Smooth muscle cell (in vitro differentiated cells): ENCODE results near the gene SEC24B. TPM values are rescaled to one million over a fixed set of nuclear protein-coding genes. Genes with fewer than 3 reads are reported as not detected.
"Not testable (repeated sequence)": the region's sequence is repeated elsewhere in the genome, so short reads cannot be mapped to it uniquely, and the experiment has no call there.

Experiments used
- DNase-seq: peaks from one replicate; lab custom pipeline; 2025; ENCODE audit not compliant: unreplicated experiment; lab: John Stamatoyannopoulos, UW
- H2AFZ ChIP-seq: fragments of 200-600 bp; sonication (generic); 2 replicates; pipeline ENCODE4 v1.6.0; 2016; ENCODE audit warnings: antibody characterized with exemption, low read depth, mild to moderate bottlenecking
- H3F3A ChIP-seq: fragments of 200-600 bp; sonication (generic); 2 replicates; pipeline ENCODE4 v1.6.0; 2017; ENCODE audit warnings: antibody characterized with exemption, low read depth
- H3K27ac ChIP-seq: fragments of 200-600 bp; sonication (generic); 2 replicates; pipeline ENCODE4 v1.5.1; 2016; ENCODE audit warnings: low read depth, mild to moderate bottlenecking
- H3K27me3 ChIP-seq: fragments of 200-600 bp; sonication (generic); 2 replicates; pipeline ENCODE4 v1.6.1; 2016; ENCODE audit warnings: low read depth, mild to moderate bottlenecking
- H3K36me3 ChIP-seq: fragments of 200-600 bp; sonication (generic); 2 replicates; pipeline ENCODE4 v1.5.1; 2016; ENCODE audit warnings: low read depth
- H3K4me1 ChIP-seq: fragments of 200-600 bp; sonication (generic); 2 replicates; pipeline ENCODE4 v1.5.1; 2016; ENCODE audit warnings: low read depth
- H3K4me2 ChIP-seq: fragments of 200-600 bp; sonication (generic); 2 replicates; pipeline ENCODE4 v1.6.0; 2016; ENCODE audit warnings: mild to moderate bottlenecking
- H3K4me3 ChIP-seq: fragments of 200-600 bp; sonication (generic); 2 replicates; pipeline ENCODE4 v1.5.1; 2016; ENCODE audit warnings: mild to moderate bottlenecking
- H3K79me2 ChIP-seq: fragments of 200-600 bp; sonication (generic); 2 replicates; pipeline ENCODE4 v1.6.0; 2016; ENCODE audit warnings: low read depth, mild to moderate bottlenecking
- H3K9ac ChIP-seq: fragments of 200-600 bp; sonication (generic); 2 replicates; pipeline ENCODE4 v1.6.0; 2016; ENCODE audit warnings: low read depth
- H3K9me3 ChIP-seq: fragments of 200-600 bp; sonication (generic); replicated peaks from 2 replicates; pipeline ENCODE4 v1.5.1; 2016; ENCODE audit warnings: low read depth
- H4K20me1 ChIP-seq: fragments of 200-600 bp; sonication (generic); 2 replicates; pipeline ENCODE4 v1.6.0; 2016; ENCODE audit warnings: low read depth
- CTCF ChIP-seq: fragments of 200-600 bp; sonication (generic); IDR thresholded peaks from 2 replicates; pipeline ENCODE4 v1.5.1; 2017; ENCODE audit warnings: borderline replicate concordance, mild to moderate bottlenecking, antibody characterized with exemption; ENCODE audit not compliant: insufficient read depth, poor library complexity, severe bottlenecking
- WGBS: methylation state at CpG from one replicate; pipeline ENCODE4 v1.1.7; 2016; ENCODE audit warnings: low lambda C conversion rate; 5-methylcytosine and 5-hydroxymethylcytosine counted together
- polyA plus RNA-seq: library from polyadenylated mRNA; unstranded; fragments of >200 nt; fragmentation: Nextera tagmentation; extraction: Ambion mirVana; gene quantifications from 2 replicates; pipeline ENCODE4 v1.2.1, GENCODE V29; 2016
- total RNA-seq: library from RNA; depleted of rRNA; stranded (reverse); fragments of >200 nt; gene quantifications from 2 replicates; pipeline ENCODE4 v1.2.3, GENCODE V29; 2014

Gene SEC24B
- total and polyA plus RNA-seq, 2 experiments from 2014 or later: 18.3 to 57.5 TPM

- no peak overlapping the region for H3K27ac ChIP-seq
These were observed 141.6 kb downstream of the SEC24B start for GRCh38 chr4:109574931-109575804.

GRCh38 chr4:109576462-109576861 is 142.8 kb downstream of the SEC24B start:
- H3K79me2 ChIP-seq: no peaks in the 10 kb centered on the region
- no peak overlapping the region for H3K4me3 ChIP-seq
- no peaks in the 10 kb centered on the region for H3K36me3 ChIP-seq
- 62% methylated on average over 2 of the region's 2 CpGs for WGBS
- H3F3A ChIP-seq: no peaks in the 10 kb centered on the region
- DNase-seq: no peak
- peak overlapping the region; percentile 45 for H3K4me2 ChIP-seq
- no peak overlapping the region for H2AFZ ChIP-seq
- H3K27me3 ChIP-seq: no peaks in the 10 kb centered on the region
- H3K9ac ChIP-seq: no peak overlapping the region
- no peak for TF ChIP-seq CTCF
- no peak overlapping the region for H3K27ac ChIP-seq
- H3K9me3 ChIP-seq: no peaks in the 10 kb centered on the region
- no peaks in the 10 kb centered on the region for H4K20me1 ChIP-seq
- H3K4me1 ChIP-seq: no peaks in the 10 kb centered on the region

More at GRCh38 chr4:109574931-109575804, 141.6 kb downstream of the SEC24B start:
- no peak overlapping the region for H3K4me3 ChIP-seq
- DNase-seq: no peak
- no peak for TF ChIP-seq CTCF
- no peak overlapping the region for H3K9ac ChIP-seq
- no peaks in the 10 kb centered on the region for H3K9me3 ChIP-seq
- no peaks in the 10 kb centered on the region for H3K27me3 ChIP-seq
- H3K79me2 ChIP-seq: no peaks in the 10 kb centered on the region
- no peaks in the 10 kb centered on the region for H4K20me1 ChIP-seq
- no peak overlapping the region for H2AFZ ChIP-seq
- WGBS: 91% methylated on average over 7 of the region's 7 CpGs
- no peaks in the 10 kb centered on the region for H3K4me1 ChIP-seq
- H3K4me2 ChIP-seq: no peak overlapping the region
- no peaks in the 10 kb centered on the region for H3F3A ChIP-seq
- H3K36me3 ChIP-seq: no peaks in the 10 kb centered on the region

GRCh38 chr4:109578846-109579245 is 145.2 kb downstream of the SEC24B start:
- no peak for TF ChIP-seq CTCF
- Histone ChIP-seq H3K4me1 (no peaks in the 10 kb centered on the region), H3K9ac (no peak overlapping the region)

GRCh38 chr4:109579997-109580396 is 146.4 kb downstream of the SEC24B start:
- not testable (repeated sequence) for H3K79me2 ChIP-seq, DNase-seq, H3K9ac ChIP-seq, H4K20me1 ChIP-seq, H3K36me3 ChIP-seq, H2AFZ ChIP-seq, H3K27me3 ChIP-seq, H3F3A ChIP-seq, H3K4me2 ChIP-seq, H3K27ac ChIP-seq, H3K9me3 ChIP-seq, H3K4me3 ChIP-seq, H3K4me1 ChIP-seq
- 96% methylated on average over 5 of the region's 5 CpGs for WGBS

More at GRCh38 chr4:109578846-109579245, 145.2 kb downstream of the SEC24B start:
- Histone ChIP-seq H3K27ac (no peak overlapping the region), H3K4me3 (no peak overlapping the region), H3K27me3 (no peaks in the 10 kb centered on the region), H3K79me2 (no peaks in the 10 kb centered on the region), H2AFZ (no peak overlapping the region), H3K36me3 (no peaks in the 10 kb centered on the region), H3K9me3 (no peaks in the 10 kb centered on the region), H3F3A (no peaks in the 10 kb centered on the region), H4K20me1 (no peaks in the 10 kb centered on the region), H3K4me2 (no peak overlapping the region)
- 88% methylated on average over 3 of the region's 3 CpGs for WGBS
- no peak for DNase-seq
